HFFc6 (cell line): ENCODE results near the gene SLC35F6. TPM values are rescaled to one million over a fixed set of nuclear protein-coding genes. Genes with fewer than 3 reads are reported as not detected.
"Not testable (repeated sequence)": the region's sequence is repeated elsewhere in the genome, so short reads cannot be mapped to it uniquely, and the experiment has no call there.

Experiments
- DNase-seq: peaks from one replicate; pipeline ENCODE4 v3.0.0-alpha.2; 2018
- H3K27ac Mint-ChIP-seq: 2 replicates; pipeline ENCODE4 v1.8.0; 2020; ENCODE audit warnings: mild to moderate bottlenecking, mixed read lengths
- H3K27me3 Mint-ChIP-seq: 2 replicates; pipeline ENCODE4 v1.8.0; 2021; ENCODE audit warnings: mild to moderate bottlenecking, moderate library complexity, mixed read lengths; ENCODE audit not compliant: insufficient read depth
- H3K36me3 Mint-ChIP-seq: 2 replicates; pipeline ENCODE4 v1.8.0; 2021; ENCODE audit warnings: low read depth, mixed read lengths
- H3K4me1 Mint-ChIP-seq: 2 replicates; pipeline ENCODE4 v1.8.0; 2020; ENCODE audit warnings: low read depth, mixed read lengths
- H3K4me3 Mint-ChIP-seq: 2 replicates; pipeline ENCODE4 v1.8.0; 2020; ENCODE audit warnings: mild to moderate bottlenecking, moderate library complexity, mixed read lengths
- H3K9me3 Mint-ChIP-seq: 2 replicates; pipeline ENCODE4 v1.8.0; 2020; ENCODE audit warnings: mild to moderate bottlenecking, mixed read lengths
- CTCF ChIP-seq: fragments of 200-600 bp; sonication (generic); IDR thresholded peaks from 2 replicates; pipeline ENCODE4 v1.5.0; 2021; ENCODE audit warnings: antibody characterized with exemption, mild to moderate bottlenecking
- total RNA-seq, 6 experiments: library from RNA; stranded (reverse); fragmentation: NEBNext Ultra II Directional; extraction: Animal tissue kit (Norgen Biotek cat#: 25700); gene quantifications; 2 replicates in 1 of 6; 3 replicates in 5 of 6; pipeline ENCODE4 v1.2.3, GENCODE V29; 2021

SLC35F6 gene
- total RNA-seq, 6 experiments from 2014 or later: 34.1 to 44.5 (median 38.7) TPM

GRCh38 chr2:26759845-26760244, 4.2 kb upstream of the SLC35F6 start:
- Mint-ChIP-seq H3K4me3 (no peak overlapping the region), H3K9me3 (no peaks in the 10 kb centered on the region), H3K27ac (no peak overlapping the region), H3K4me1 (peaks cover 25% of the 10 kb centered on the region), H3K36me3 (no peaks in the 10 kb centered on the region), H3K27me3 (peaks cover 11% of the 10 kb centered on the region)
- no peak for TF ChIP-seq CTCF
- no peak for DNase-seq

- not testable (repeated sequence) for H3K36me3 Mint-ChIP-seq, H3K4me3 Mint-ChIP-seq, H3K27me3 Mint-ChIP-seq, H3K9me3 Mint-ChIP-seq, H3K27ac Mint-ChIP-seq, DNase-seq
- peaks cover 35% of the 10 kb centered on the region for H3K4me1 Mint-ChIP-seq
Measured at GRCh38 chr2:26760991-26761390, 3.1 kb upstream of the SLC35F6 start.

GRCh38 chr2:26763019-26763418, 1.1 kb upstream of the SLC35F6 start:
- Mint-ChIP-seq H3K36me3 (no peaks in the 10 kb centered on the region), H3K9me3 (no peaks in the 10 kb centered on the region), H3K4me1 (peaks cover 27% of the 10 kb centered on the region), H3K27ac (no peak overlapping the region), H3K4me3 (peak overlapping the region; percentile 30), H3K27me3 (peaks cover 1% of the 10 kb centered on the region; the same call in 1 of the 2 replicates)
- no peak for DNase-seq
- no peak for TF ChIP-seq CTCF

GRCh38 chr2:26764906-26765305, 822 bp downstream of the SLC35F6 start:
- Mint-ChIP-seq H3K9me3 (no peaks in the 10 kb centered on the region), H3K27me3 (peaks cover 1% of the 10 kb centered on the region; the same call in 1 of the 2 replicates), H3K27ac (peak overlapping the region; percentile 79), H3K36me3 (no peaks in the 10 kb centered on the region), H3K4me3 (peak overlapping the region; percentile 89), H3K4me1 (peaks cover 27% of the 10 kb centered on the region)
- no peak for DNase-seq
- TF ChIP-seq CTCF: no peak

- Mint-ChIP-seq H3K27me3 (peaks cover 1% of the 10 kb centered on the region; the same call in 1 of the 2 replicates), H3K4me3 (peak overlapping the region; percentile 89)
Measured at GRCh38 chr2:26765475-26766200, 1.6 kb downstream of the SLC35F6 start.

More at GRCh38 chr2:26765475-26766200, 1.6 kb downstream of the SLC35F6 start:
- TF ChIP-seq CTCF: no peak
- Mint-ChIP-seq H3K36me3 (no peaks in the 10 kb centered on the region), H3K27ac (no peak overlapping the region), H3K9me3 (no peaks in the 10 kb centered on the region), H3K4me1 (peaks cover 28% of the 10 kb centered on the region)
- DNase-seq: no peak
